ENCODE data around the gene TXNDC16.

Gene TXNDC16

DNA sequence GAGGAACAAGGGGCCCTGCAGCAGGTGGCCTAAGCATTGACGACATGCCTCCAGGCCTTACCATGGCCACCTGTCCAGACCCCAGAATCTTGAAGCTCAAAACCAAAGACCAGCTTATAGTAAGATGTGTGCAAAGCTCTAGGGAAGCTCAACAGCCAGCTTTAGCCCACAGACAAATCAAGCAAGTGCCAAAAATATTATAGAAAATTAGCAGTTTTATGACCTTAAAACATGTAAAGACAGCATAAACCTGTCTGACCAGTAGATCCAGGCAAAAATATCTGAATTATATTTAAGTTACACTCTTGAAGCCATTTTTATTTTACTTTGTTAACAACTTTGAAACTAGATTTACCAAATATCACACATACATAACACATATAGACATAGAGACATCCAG, 90.6 kb downstream of the TXNDC16 start:
- TF ChIP-seq, protein P1, sequence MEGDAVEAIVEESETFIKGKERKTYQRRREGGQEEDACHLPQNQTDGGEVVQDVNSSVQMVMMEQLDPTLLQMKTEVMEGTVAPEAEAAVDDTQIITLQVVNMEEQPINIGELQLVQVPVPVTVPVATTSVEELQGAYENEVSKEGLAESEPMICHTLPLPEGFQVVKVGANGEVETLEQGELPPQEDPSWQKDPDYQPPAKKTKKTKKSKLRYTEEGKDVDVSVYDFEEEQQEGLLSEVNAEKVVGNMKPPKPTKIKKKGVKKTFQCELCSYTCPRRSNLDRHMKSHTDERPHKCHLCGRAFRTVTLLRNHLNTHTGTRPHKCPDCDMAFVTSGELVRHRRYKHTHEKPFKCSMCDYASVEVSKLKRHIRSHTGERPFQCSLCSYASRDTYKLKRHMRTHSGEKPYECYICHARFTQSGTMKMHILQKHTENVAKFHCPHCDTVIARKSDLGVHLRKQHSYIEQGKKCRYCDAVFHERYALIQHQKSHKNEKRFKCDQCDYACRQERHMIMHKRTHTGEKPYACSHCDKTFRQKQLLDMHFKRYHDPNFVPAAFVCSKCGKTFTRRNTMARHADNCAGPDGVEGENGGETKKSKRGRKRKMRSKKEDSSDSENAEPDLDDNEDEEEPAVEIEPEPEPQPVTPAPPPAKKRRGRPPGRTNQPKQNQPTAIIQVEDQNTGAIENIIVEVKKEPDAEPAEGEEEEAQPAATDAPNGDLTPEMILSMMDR (IDR thresholded peaks at IDR 0.05; ENCODE audit: control extremely low read depth, extremely low read depth, low read depth, missing control alignments), result no peak
- ChIA-PET POLR2A (no interaction called here), CTCF (interaction anchor here (2.4 kb wide), 1 partner anchor 13 kb away, joined by 6 read pairs; no protein-coding TSS in a partner anchor)
- no peak for DNase-seq (ENCODE audit: extremely low spot score)

DNA sequence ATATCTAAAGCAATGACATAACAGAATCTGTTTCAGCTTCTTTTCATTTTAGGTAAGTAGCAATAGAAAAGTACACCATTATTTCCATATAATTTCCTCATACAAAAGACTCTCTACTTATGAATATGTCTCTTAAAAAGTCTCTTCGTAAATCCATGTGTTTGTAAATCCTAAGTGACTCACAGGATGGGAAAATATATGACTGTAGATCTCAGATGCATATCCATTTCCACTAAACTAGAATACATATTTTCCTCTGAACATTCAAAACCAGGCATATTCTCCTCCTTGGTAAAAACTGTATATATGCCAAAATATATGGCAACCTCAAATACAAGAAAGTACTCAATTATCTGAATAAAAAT, 93.6 kb downstream of the TXNDC16 start:
- no peak for DNase-seq (ENCODE audit: extremely low spot score)
- CTCF ChIA-PET, result interaction anchor here (0.9 to 1.2 kb wide), 2 partner anchors 16 to 40 kb away, joined by 3 read pairs; no protein-coding TSS in a partner anchor
- POLR2A ChIA-PET, result no interaction called here
- TF ChIP-seq, protein P1 (IDR thresholded peaks at IDR 0.05; ENCODE audit: control extremely low read depth, extremely low read depth, low read depth, missing control alignments), result no peak

DNA sequence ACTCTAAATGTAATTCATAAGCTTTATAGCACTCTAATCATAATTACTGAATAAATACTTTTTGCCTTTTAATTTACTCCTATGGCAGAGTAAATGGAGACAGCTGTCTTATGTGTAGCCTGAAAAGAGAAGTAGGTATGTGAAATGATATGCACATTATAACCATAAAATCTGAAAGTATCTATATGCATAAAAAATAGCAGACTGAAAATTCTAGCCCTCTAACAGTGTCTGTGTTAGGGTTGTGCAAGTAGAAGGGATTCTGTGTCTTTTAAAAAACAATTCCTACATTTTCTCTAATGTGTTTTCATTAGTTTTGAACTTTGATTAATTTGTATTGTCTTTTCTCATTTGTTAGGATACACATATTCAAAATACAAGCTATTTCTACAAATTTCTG, 94.9 kb downstream of the TXNDC16 start:
- DNase-seq (ENCODE audit: extremely low spot score), result no peak
- CTCF ChIA-PET, result interaction anchor here (1.2 to 1.7 kb wide), 3 partner anchors 11 to 39 kb away, joined by 3 read pairs; no protein-coding TSS in a partner anchor
- POLR2A ChIA-PET, result no interaction called here
- TF ChIP-seq, protein P1 (IDR thresholded peaks at IDR 0.05; ENCODE audit: control extremely low read depth, extremely low read depth, low read depth, missing control alignments), result no peak

DNA sequence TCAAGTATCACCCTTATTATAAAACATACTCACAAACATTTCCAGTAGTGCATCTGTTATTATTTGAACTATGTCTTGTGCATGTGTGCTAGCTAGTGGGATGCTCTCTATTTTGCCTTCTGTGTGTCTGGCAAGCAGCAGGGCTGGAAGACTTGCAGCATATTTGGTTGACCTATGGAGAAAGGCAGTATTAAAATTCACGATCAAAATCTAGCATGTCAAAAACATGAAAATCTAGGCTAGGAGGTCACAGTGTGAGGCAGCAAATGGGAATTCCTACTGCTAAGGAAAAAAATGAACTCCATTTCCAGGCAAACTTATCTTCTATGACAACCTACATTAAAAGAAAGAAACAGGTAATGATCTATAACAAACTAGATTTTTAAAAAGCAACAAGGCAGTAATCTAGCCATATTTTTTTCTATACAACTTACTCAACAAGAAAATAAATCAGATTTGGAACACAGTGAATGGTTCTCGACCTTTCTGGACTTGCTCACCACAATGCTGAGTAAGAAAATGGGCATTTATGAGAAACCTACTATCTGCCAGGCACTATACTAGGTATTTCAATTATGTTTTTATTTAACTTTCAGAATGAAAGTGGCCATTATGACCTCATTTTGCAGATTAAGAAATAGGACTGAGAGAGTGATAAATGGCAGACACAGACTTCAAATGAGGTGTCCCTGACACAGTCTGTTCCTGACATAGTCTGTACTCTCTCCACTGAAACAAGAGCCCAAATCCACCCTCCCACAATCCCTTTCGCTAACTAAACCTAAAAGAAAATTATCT, 96.8 kb downstream of the TXNDC16 start:
- ChIA-PET CTCF (no interaction called here), POLR2A (no interaction called here)
- TF ChIP-seq, protein P1 (IDR thresholded peaks at IDR 0.05; ENCODE audit: control extremely low read depth, extremely low read depth, low read depth, missing control alignments), result no peak
- DNase-seq (ENCODE audit: extremely low spot score), result no peak

DNA sequence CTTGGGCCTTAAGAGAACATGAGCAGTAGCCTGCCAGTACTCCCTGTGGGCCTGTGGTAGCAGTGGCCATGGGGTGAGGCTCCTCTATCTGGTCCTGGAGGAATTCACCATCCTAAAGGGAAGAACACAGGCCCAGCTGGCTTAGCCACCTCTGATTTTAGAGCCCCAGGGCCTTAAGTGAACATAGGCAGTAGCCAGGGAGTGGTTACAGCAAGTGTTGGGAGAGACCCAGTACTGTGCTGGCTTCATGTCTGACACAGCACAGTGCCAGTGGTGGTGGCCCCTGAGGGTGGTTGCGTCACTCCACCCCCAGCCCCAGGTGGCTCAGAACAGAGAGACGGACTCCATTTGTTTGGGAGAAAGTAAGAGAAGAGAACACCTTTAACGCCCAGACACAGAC, 105.1 kb downstream of the TXNDC16 start:
- ChIA-PET POLR2A (interaction anchor here (0.6 kb wide), 1 partner anchor 104 kb away, joined by 3 read pairs; no protein-coding TSS in a partner anchor), CTCF (interaction anchor here (1.0 kb wide), 1 partner anchor 13 kb away, joined by 3 read pairs; no protein-coding TSS in a partner anchor)
- TF ChIP-seq, protein P1 (IDR thresholded peaks at IDR 0.05; ENCODE audit: control extremely low read depth, extremely low read depth, low read depth, missing control alignments), result no peak
- no peak for DNase-seq (ENCODE audit: extremely low spot score)

DNA sequence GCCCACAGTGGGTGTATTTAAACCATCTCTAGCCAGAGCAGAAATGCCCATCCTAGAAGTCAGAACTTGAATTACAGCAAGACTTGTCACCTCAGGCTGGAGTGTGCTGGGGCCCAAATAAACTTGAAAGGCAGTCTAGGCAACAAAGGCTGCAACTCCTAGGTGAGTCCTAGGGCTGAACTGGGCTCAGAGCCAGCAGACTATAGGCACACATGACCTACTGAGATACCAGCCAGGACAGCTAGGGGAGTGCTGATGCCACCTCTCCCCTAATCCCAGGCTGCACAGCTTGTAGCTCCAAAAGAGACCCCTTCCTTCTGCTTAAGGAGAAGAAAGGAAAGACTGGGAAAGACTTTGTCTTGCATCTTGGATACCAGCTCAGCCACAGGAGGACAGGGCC, 106.0 kb downstream of the TXNDC16 start:
- ChIA-PET CTCF (interaction anchor here (1.0 kb wide), 1 partner anchor 13 kb away, joined by 3 read pairs; no protein-coding TSS in a partner anchor), POLR2A (interaction anchor here (0.6 kb wide), 1 partner anchor 105 kb away, joined by 3 read pairs; no protein-coding TSS in a partner anchor)
- no peak for DNase-seq (ENCODE audit: extremely low spot score)
- TF ChIP-seq, protein P1 (IDR thresholded peaks at IDR 0.05; ENCODE audit: control extremely low read depth, extremely low read depth, low read depth, missing control alignments), result no peak
